Sigmoid colon (tissue), 7 donors: ENCODE results near the gene MARVELD2. TPM values are rescaled to one million over a fixed set of nuclear protein-coding genes. Genes with fewer than 3 reads are reported as not detected.

Source experiments
- DNase-seq: peaks from one replicate; pipeline ENCODE4 v3.0.0-alpha.2; 2019
- H3K27ac ChIP-seq, 4 donors: fragments of 200-600 bp; sonication (generic); one replicate each; pipeline ENCODE4 v1.5.1; 2016 to 2019; ENCODE audit warnings: mild to moderate bottlenecking in 1 of 4
- H3K27me3 ChIP-seq, 3 donors: fragments of 200-600 bp; sonication (generic); one replicate each; pipeline ENCODE4 v1.5.1; 2019; ENCODE audit warnings: mild to moderate bottlenecking in 1 of 3
- H3K36me3 ChIP-seq, 4 donors: fragments of 200-600 bp; sonication (generic); one replicate each; pipeline ENCODE4 v1.5.1; 2016 to 2019
- H3K4me1 ChIP-seq, 4 donors: fragments of 200-600 bp; sonication (generic); one replicate each; pipeline ENCODE4 v1.5.1; 2017 to 2019
- H3K4me3 ChIP-seq, 4 donors: fragments of 200-600 bp; sonication (generic); one replicate each; pipeline ENCODE4 v1.5.1; 2017 to 2019; ENCODE audit warnings: mild to moderate bottlenecking in 2 of 4, moderate library complexity in 1 of 4
- H3K9me3 ChIP-seq, 4 donors: fragments of 200-600 bp in 3 of 4; sonication (generic) in 3 of 4; one replicate each; pipeline versions ENCODE4 v1.5.1 to v1.6.1; 2013 to 2019
- EP300 ChIP-seq, 4 donors: sonication (generic); formaldehyde crosslinking; IDR thresholded peaks; one replicate each; pipeline ENCODE4 v1.6.1; 2017; ENCODE audit warnings: antibody characterized with exemption in 4 of 4
- POLR2A ChIP-seq, 2 donors: fragments of 450-650 bp; IDR thresholded peaks; one replicate each; pipeline ENCODE4 v1.6.1; 2016; ENCODE audit warnings: antibody characterized with exemption in 2 of 2, mild to moderate bottlenecking in 2 of 2, moderate library complexity in 2 of 2
- POLR2AphosphoS5 ChIP-seq, 4 donors: sonication (generic); formaldehyde crosslinking; IDR thresholded peaks; one replicate each; pipeline ENCODE4 v1.6.1; 2017; ENCODE audit warnings: antibody characterized with exemption in 4 of 4
- WGBS, 2 donors: extraction: QIAGEN DNeasy Blood & Tissue Kit; methylation state at CpG; one replicate each; pipeline ENCODE4 v1.1.7; 2013; 5-methylcytosine and 5-hydroxymethylcytosine counted together
- intact Hi-C: fragments of 100-400 bp; cut with DNase I; formaldehyde crosslinking; loops from one replicate; pipeline ENCODE4 v1.15.1; 2023
- polyA plus RNA-seq, 3 donors: library from polyadenylated mRNA; stranded (reverse); fragments of 200-250 nt; gene quantifications; one replicate each; pipeline ENCODE4 v1.2.3, GENCODE V29; 2013
- total RNA-seq, 4 donors: library from RNA; depleted of rRNA; stranded (reverse); fragments of >200 nt; gene quantifications; one replicate each; pipeline ENCODE4 v1.1.0, GENCODE V29; 2016
- TF ChIP-seq, protein P1 (sequence below), 4 experiments: fragments of 450-650 bp in 3 of 4; fragments of 200-600 bp in 1 of 4; IDR thresholded peaks; one replicate each; pipeline ENCODE4 v1.5.1; 2016 to 2019; ENCODE audit warnings: antibody characterized with exemption in 4 of 4, mild to moderate bottlenecking in 3 of 4, moderate library complexity in 2 of 4
- donor health status: healthy with polysubstance abuse.
- donor health status: Bipolar disorder and iron deficiency.
- donor health status: healthy.

MARVELD2 gene
- total and polyA plus RNA-seq, 7 donors, result 0.28 to 9.7 (median 2.3) TPM; not detected in 1

DNA sequence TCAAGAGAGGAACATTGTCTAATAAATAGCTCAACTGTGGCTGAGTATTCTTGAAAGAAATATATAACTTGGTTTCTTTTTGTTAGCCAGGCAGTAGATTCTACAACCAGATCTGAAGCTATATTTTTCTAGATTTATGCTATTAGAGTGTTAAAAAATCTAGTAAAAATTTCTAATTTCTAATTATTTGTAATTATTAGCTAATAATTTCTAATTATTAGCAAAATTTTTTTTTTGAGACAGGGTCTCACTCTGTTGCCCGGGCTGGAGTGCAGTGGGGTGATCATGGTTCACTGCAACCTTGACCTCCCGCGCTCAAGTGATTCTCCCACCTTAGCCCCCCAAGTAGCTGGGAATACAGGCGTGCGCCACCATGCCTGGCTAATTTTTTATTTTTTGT is 42.5 kb upstream of the MARVELD2 start:
- Histone ChIP-seq H3K36me3 (peaks cover 0 to 29% (median 0%) of the 10 kb centered on the region in 4 donors), H3K4me3 (no peak overlapping the region), H3K27me3 (no peaks in the 10 kb centered on the region), H3K4me1 (peaks cover 0 to 34% (median 22%) of the 10 kb centered on the region in 4 donors), H3K9me3 (no peaks in the 10 kb centered on the region), H3K27ac (no peak overlapping the region)
- no peak for TF ChIP-seq POLR2AphosphoS5 (IDR thresholded peaks at IDR 0.05)
- no peak for TF ChIP-seq POLR2A (IDR thresholded peaks at IDR 0.05)
- TF ChIP-seq, protein P1, sequence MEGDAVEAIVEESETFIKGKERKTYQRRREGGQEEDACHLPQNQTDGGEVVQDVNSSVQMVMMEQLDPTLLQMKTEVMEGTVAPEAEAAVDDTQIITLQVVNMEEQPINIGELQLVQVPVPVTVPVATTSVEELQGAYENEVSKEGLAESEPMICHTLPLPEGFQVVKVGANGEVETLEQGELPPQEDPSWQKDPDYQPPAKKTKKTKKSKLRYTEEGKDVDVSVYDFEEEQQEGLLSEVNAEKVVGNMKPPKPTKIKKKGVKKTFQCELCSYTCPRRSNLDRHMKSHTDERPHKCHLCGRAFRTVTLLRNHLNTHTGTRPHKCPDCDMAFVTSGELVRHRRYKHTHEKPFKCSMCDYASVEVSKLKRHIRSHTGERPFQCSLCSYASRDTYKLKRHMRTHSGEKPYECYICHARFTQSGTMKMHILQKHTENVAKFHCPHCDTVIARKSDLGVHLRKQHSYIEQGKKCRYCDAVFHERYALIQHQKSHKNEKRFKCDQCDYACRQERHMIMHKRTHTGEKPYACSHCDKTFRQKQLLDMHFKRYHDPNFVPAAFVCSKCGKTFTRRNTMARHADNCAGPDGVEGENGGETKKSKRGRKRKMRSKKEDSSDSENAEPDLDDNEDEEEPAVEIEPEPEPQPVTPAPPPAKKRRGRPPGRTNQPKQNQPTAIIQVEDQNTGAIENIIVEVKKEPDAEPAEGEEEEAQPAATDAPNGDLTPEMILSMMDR (IDR thresholded peaks at IDR 0.05), result no peak
- no peak for TF ChIP-seq EP300 (IDR thresholded peaks at IDR 0.05)
- DNase-seq, result no peak
- 98 to 99% methylated on average over 5 of the region's 5 CpGs for WGBS, 2 donors
- intact Hi-C loops, result no loop called here

GRCh38 chr5:69374911-69375446 is 39.9 kb upstream of the MARVELD2 start:
- TF ChIP-seq, protein P1 (IDR thresholded peaks at IDR 0.05), result no peak
- TF ChIP-seq EP300 (IDR thresholded peaks at IDR 0.05) (no peak), POLR2A (IDR thresholded peaks at IDR 0.05) (no peak), POLR2AphosphoS5 (IDR thresholded peaks at IDR 0.05) (no peak)
- H3K9me3 ChIP-seq, result no peaks in the 10 kb centered on the region
- peaks cover 0 to 21% (median 10%) of the 10 kb centered on the region in 4 donors for H3K4me1 ChIP-seq
- no peaks in the 10 kb centered on the region for H3K27me3 ChIP-seq
- intact Hi-C loops, result no loop called here
- H3K36me3 ChIP-seq, result peaks cover 0 to 47% (median 0%) of the 10 kb centered on the region in 4 donors
- DNase-seq, result no peak
- WGBS, 2 donors, result 90 to 93% methylated on average over 4 of the region's 4 CpGs
- H3K27ac ChIP-seq, result no peak overlapping the region
- H3K4me3 ChIP-seq, result no peak overlapping the region

DNA sequence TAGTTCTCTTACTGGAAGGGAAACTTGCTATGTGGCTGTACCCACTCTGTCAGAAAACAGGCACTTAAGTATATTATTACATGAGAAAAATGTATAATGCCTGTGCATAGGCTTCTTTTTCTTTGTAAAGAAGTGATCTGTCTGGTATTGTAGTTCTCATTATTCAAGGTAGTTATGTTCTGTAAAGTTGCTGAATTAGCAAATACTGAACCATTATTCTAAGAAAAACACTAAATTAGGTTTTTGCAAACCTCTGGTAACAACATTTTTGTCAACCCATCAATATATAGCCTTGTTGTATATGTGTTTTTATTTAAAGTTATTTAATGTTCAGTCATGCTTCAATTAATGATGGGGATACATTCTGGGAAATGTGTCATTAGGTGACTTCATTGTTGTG is 36.5 kb upstream of the MARVELD2 start:
- Histone ChIP-seq H3K4me1 (no peaks in the 10 kb centered on the region), H3K9me3 (no peaks in the 10 kb centered on the region), H3K27ac (no peak overlapping the region), H3K27me3 (no peaks in the 10 kb centered on the region), H3K36me3 (peaks cover 0 to 80% (median 11%) of the 10 kb centered on the region in 4 donors), H3K4me3 (no peak overlapping the region)
- intact Hi-C loops, result no loop called here
- DNase-seq, result no peak
- TF ChIP-seq POLR2A (IDR thresholded peaks at IDR 0.05) (no peak), POLR2AphosphoS5 (IDR thresholded peaks at IDR 0.05) (no peak), EP300 (IDR thresholded peaks at IDR 0.05) (no peak)
- TF ChIP-seq, protein P1 (IDR thresholded peaks at IDR 0.05), result no peak

- Histone ChIP-seq H3K36me3 (peaks cover 0 to 89% (median 11%) of the 10 kb centered on the region in 4 donors), H3K27ac (no peak overlapping the region), H3K9me3 (no peaks in the 10 kb centered on the region), H3K4me1 (no peaks in the 10 kb centered on the region), H3K4me3 (no peak overlapping the region), H3K27me3 (no peaks in the 10 kb centered on the region)
- intact Hi-C loops, result no loop called here
- DNase-seq, result no peak
- TF ChIP-seq POLR2AphosphoS5 (IDR thresholded peaks at IDR 0.05) (no peak), EP300 (IDR thresholded peaks at IDR 0.05) (no peak), POLR2A (IDR thresholded peaks at IDR 0.05) (no peak)
- TF ChIP-seq, protein P1 (IDR thresholded peaks at IDR 0.05), result no peak
- WGBS, 2 donors, result 88 to 92% methylated on average over 15 of the region's 15 CpGs
These were observed 10.1 kb upstream of the MARVELD2 start for GRCh38 chr5:69404659-69405330.
